GM23248 (cell line): ENCODE data around the gene SHISA9. TPM values are rescaled to one million over a fixed set of nuclear protein-coding genes. Genes with fewer than 3 reads are reported as not detected.

Experiments used
- DNase-seq: peaks from one replicate; pipeline ENCODE4 v3.0.0-alpha.2; 2015
- H2AFZ ChIP-seq: fragments of 200-600 bp; sonication (generic); 2 replicates; pipeline ENCODE4 v1.6.1; 2016; ENCODE audit warnings: antibody characterized with exemption
- H3F3A ChIP-seq: fragments of 200-600 bp; sonication (generic); 2 replicates; pipeline ENCODE4 v1.6.1; 2016; ENCODE audit warnings: mild to moderate bottlenecking, antibody characterized with exemption, mixed run types; ENCODE audit not compliant: insufficient read depth
- H3K27ac ChIP-seq: fragments of 200-600 bp; sonication (generic); 2 replicates; pipeline ENCODE4 v1.5.1; 2016; ENCODE audit warnings: mild to moderate bottlenecking
- H3K27me3 ChIP-seq: fragments of 200-600 bp; sonication (generic); replicated peaks from 2 replicates; pipeline ENCODE4 v1.6.1; 2016; ENCODE audit warnings: mild to moderate bottlenecking; ENCODE audit not compliant: insufficient read depth
- H3K36me3 ChIP-seq: fragments of 200-600 bp; sonication (generic); 2 replicates; pipeline ENCODE4 v1.6.1; 2016; ENCODE audit warnings: low read depth, mild to moderate bottlenecking
- H3K4me1 ChIP-seq: fragments of 200-600 bp; sonication (generic); 2 replicates; pipeline ENCODE4 v1.6.1; 2016; ENCODE audit warnings: mild to moderate bottlenecking; ENCODE audit not compliant: insufficient read depth
- H3K4me2 ChIP-seq: fragments of 200-600 bp; sonication (generic); one replicate; pipeline ENCODE4 v1.6.1; 2016; ENCODE audit warnings: mild to moderate bottlenecking; ENCODE audit not compliant: unreplicated experiment
- H3K4me3 ChIP-seq: fragments of 200-600 bp; sonication (generic); 2 replicates; pipeline ENCODE4 v1.5.1; 2016; ENCODE audit warnings: mild to moderate bottlenecking
- H3K79me2 ChIP-seq: fragments of 200-600 bp; sonication (generic); 2 replicates; pipeline ENCODE4 v1.6.1; 2016; ENCODE audit warnings: mild to moderate bottlenecking; ENCODE audit not compliant: insufficient read depth
- H3K9ac ChIP-seq: fragments of 200-600 bp; sonication (generic); 2 replicates; pipeline ENCODE4 v1.6.1; 2016; ENCODE audit warnings: mild to moderate bottlenecking
- H3K9me2 ChIP-seq: fragments of 200-600 bp; sonication (generic); 2 replicates; pipeline ENCODE4 v1.6.1; 2016; ENCODE audit warnings: mixed run types, mild to moderate bottlenecking, moderate library complexity; ENCODE audit not compliant: insufficient read depth
- H3K9me3 ChIP-seq: fragments of 200-600 bp; sonication (generic); one replicate; pipeline ENCODE4 v1.6.1; 2017; ENCODE audit warnings: low read depth
- H4K20me1 ChIP-seq: fragments of 200-600 bp; sonication (generic); 2 replicates; pipeline ENCODE4 v1.6.0; 2016; ENCODE audit not compliant: insufficient read depth
- EZH2 ChIP-seq: fragments of 200-600 bp; sonication (generic); IDR thresholded peaks from 2 replicates; pipeline ENCODE4 v1.6.1; 2018; ENCODE audit warnings: antibody characterized with exemption, mild to moderate bottlenecking; ENCODE audit not compliant: insufficient read depth, poor library complexity, severe bottlenecking
- EZH2phosphoT487 ChIP-seq: fragments of 200-600 bp; sonication (generic); IDR thresholded peaks from 2 replicates; pipeline ENCODE4 v1.6.1; 2018; ENCODE audit warnings: antibody characterized with exemption, moderate library complexity, mild to moderate bottlenecking, low read depth; ENCODE audit not compliant: insufficient read depth
- WGBS, 2 experiments: methylation state at CpG; one replicate each; pipeline ENCODE4 v1.1.6; 2015 to 2017; ENCODE audit warnings: low lambda C conversion rate in 2 of 2, low coverage in 1 of 2; ENCODE audit errors: missing lambda C conversion rate in 2 of 2; 5-methylcytosine and 5-hydroxymethylcytosine counted together
- in situ Hi-C: fragments of 300-500 bp; cut with MboI; formaldehyde crosslinking; loops from 2 replicates; pipeline ENCODE4 v1.15.0; 2020
- polyA plus RNA-seq: library from polyadenylated mRNA; unstranded; fragments of >200 nt; fragmentation: Nextera tagmentation; extraction: Ambion mirVana; gene quantifications from 2 replicates; pipeline ENCODE4 v1.2.1, GENCODE V29; 2016
- total RNA-seq: library from RNA; depleted of rRNA; stranded (reverse); fragments of >200 nt; shearing (Covaris generic); gene quantifications from 2 replicates; pipeline ENCODE4 v1.2.3, GENCODE V29; 2014

Gene SHISA9
- total and polyA plus RNA-seq, 2 experiments from 2014 or later = not detected

GRCh38 chr16:12972246-12972645 is 70.8 kb downstream of the SHISA9 start:
- no peaks in the 10 kb centered on the region for H3K9me3 ChIP-seq
- H3K27ac ChIP-seq = no peak overlapping the region
- H3K79me2 ChIP-seq = no peaks in the 10 kb centered on the region
- no peaks in the 10 kb centered on the region for H4K20me1 ChIP-seq
- H3K9ac ChIP-seq = no peak overlapping the region
- no peak overlapping the region for H3K4me3 ChIP-seq
- no peaks in the 10 kb centered on the region for H3K36me3 ChIP-seq
- H3F3A ChIP-seq = no peaks in the 10 kb centered on the region
- TF ChIP-seq EZH2phosphoT487 = no peak
- no peak for TF ChIP-seq EZH2
- H3K9me2 ChIP-seq = no peaks in the 10 kb centered on the region
- WGBS, 2 experiments = 36 to 42% methylated on average over 3 of the region's 3 CpGs
- no peaks in the 10 kb centered on the region for H3K4me1 ChIP-seq
- no peak overlapping the region for H2AFZ ChIP-seq
- H3K27me3 ChIP-seq = no peaks in the 10 kb centered on the region
- DNase-seq = no peak
- in situ Hi-C loops = no loop called here
- no peak overlapping the region for H3K4me2 ChIP-seq

- Histone ChIP-seq H3K9me3 (no peaks in the 10 kb centered on the region), H2AFZ (no peak overlapping the region)
Observed at GRCh38 chr16:12975766-12976165, 74.4 kb downstream of the SHISA9 start.

GRCh38 chr16:12976496-12976895 is 75.1 kb downstream of the SHISA9 start:
- Histone ChIP-seq H3F3A (no peaks in the 10 kb centered on the region), H4K20me1 (no peaks in the 10 kb centered on the region), H3K4me3 (no peak overlapping the region), H3K4me1 (no peaks in the 10 kb centered on the region), H3K4me2 (no peak overlapping the region), H3K9ac (no peak overlapping the region), H2AFZ (no peak overlapping the region), H3K9me3 (no peaks in the 10 kb centered on the region), H3K36me3 (no peaks in the 10 kb centered on the region), H3K27me3 (no peaks in the 10 kb centered on the region), H3K27ac (no peak overlapping the region), H3K9me2 (no peaks in the 10 kb centered on the region), H3K79me2 (no peaks in the 10 kb centered on the region)
- 26 to 29% methylated on average over 2 of the region's 2 CpGs for WGBS, 2 experiments
- in situ Hi-C loops = no loop called here
- TF ChIP-seq EZH2phosphoT487 (no peak), EZH2 (no peak)
- no peak for DNase-seq

More at GRCh38 chr16:12975766-12976165, 74.4 kb downstream of the SHISA9 start:
- Histone ChIP-seq H3K9ac (no peak overlapping the region), H4K20me1 (no peaks in the 10 kb centered on the region), H3K4me1 (no peaks in the 10 kb centered on the region), H3K27ac (no peak overlapping the region), H3K79me2 (no peaks in the 10 kb centered on the region), H3K9me2 (no peaks in the 10 kb centered on the region), H3K27me3 (no peaks in the 10 kb centered on the region), H3F3A (no peaks in the 10 kb centered on the region), H3K4me2 (no peak overlapping the region), H3K4me3 (no peak overlapping the region), H3K36me3 (no peaks in the 10 kb centered on the region)
- TF ChIP-seq EZH2 (no peak), EZH2phosphoT487 (no peak)
- in situ Hi-C loops = no loop called here
- DNase-seq = no peak
- WGBS, 2 experiments = 54 to 66% methylated on average over 3 of the region's 3 CpGs

GRCh38 chr16:12976936-12977335 is 75.5 kb downstream of the SHISA9 start:
- no peaks in the 10 kb centered on the region for H3K27me3 ChIP-seq
- 23 to 24% methylated on average over 4 to 5 of the region's 5 CpGs for WGBS, 2 experiments
- no peak overlapping the region for H2AFZ ChIP-seq
- no peaks in the 10 kb centered on the region for H3K79me2 ChIP-seq
- no peak overlapping the region for H3K4me3 ChIP-seq
- no peaks in the 10 kb centered on the region for H3K4me1 ChIP-seq
- no peak overlapping the region for H3K4me2 ChIP-seq
- no peak overlapping the region for H3K9ac ChIP-seq
- no peak overlapping the region for H3K27ac ChIP-seq
- H3K9me2 ChIP-seq = no peaks in the 10 kb centered on the region
- no peaks in the 10 kb centered on the region for H3F3A ChIP-seq
- H3K9me3 ChIP-seq = no peaks in the 10 kb centered on the region
- H4K20me1 ChIP-seq = no peaks in the 10 kb centered on the region
- no peaks in the 10 kb centered on the region for H3K36me3 ChIP-seq
- in situ Hi-C loops = no loop called here
- no peak for DNase-seq
- TF ChIP-seq EZH2 (no peak), EZH2phosphoT487 (no peak)

DNA sequence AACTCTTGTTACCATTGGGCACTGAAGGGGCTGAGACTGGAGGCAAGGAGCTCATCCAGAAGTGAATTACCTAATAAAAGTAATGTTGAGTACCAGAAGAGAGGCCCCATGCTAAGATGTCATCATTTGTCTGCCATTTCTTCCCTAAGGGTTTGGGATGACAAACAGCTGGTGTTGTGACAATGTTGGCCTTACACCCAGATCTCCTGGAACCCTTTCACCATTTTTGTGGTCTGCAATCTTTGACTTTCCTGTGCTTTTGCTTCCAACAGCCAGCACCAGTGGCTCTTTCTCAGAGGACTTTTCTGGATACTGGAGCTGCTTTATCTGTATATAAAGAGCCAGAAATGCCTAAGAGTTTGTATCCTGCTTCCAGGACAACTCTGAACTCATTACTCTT is 84.1 kb downstream of the SHISA9 start:
- TF ChIP-seq EZH2phosphoT487 (no peak), EZH2 (no peak)
- no peaks in the 10 kb centered on the region for H3K27me3 ChIP-seq
- H4K20me1 ChIP-seq = no peaks in the 10 kb centered on the region
- H3K27ac ChIP-seq = no peak overlapping the region
- no peaks in the 10 kb centered on the region for H3K4me1 ChIP-seq
- no peak overlapping the region for H3K4me2 ChIP-seq
- DNase-seq = no peak
- no peaks in the 10 kb centered on the region for H3K9me2 ChIP-seq
- no peaks in the 10 kb centered on the region for H3K36me3 ChIP-seq
- H3K79me2 ChIP-seq = no peaks in the 10 kb centered on the region
- H3K4me3 ChIP-seq = no peak overlapping the region
- no peaks in the 10 kb centered on the region for H3K9me3 ChIP-seq
- no peaks in the 10 kb centered on the region for H3F3A ChIP-seq
- no peak overlapping the region for H2AFZ ChIP-seq
- in situ Hi-C loops = no loop called here
- H3K9ac ChIP-seq = no peak overlapping the region
